C4-2B (cell line): ENCODE measurements around the gene SYNE2.

Source experiments
- H3K27ac ChIP-seq: fragments of 450-650 bp; 2 replicates; pipeline ENCODE4 v1.5.1; 2017
- ZFX ChIP-seq: fragments of 450-650 bp; IDR thresholded peaks from 2 replicates; pipeline ENCODE4 v1.6.1; 2017
- TF ChIP-seq, protein P1 (sequence below): fragments of 450-650 bp; conservative IDR thresholded peaks from 2 replicates; pipeline ENCODE4 v1.5.1; 2017; ENCODE audit warnings: mild to moderate bottlenecking

Gene SYNE2

DNA sequence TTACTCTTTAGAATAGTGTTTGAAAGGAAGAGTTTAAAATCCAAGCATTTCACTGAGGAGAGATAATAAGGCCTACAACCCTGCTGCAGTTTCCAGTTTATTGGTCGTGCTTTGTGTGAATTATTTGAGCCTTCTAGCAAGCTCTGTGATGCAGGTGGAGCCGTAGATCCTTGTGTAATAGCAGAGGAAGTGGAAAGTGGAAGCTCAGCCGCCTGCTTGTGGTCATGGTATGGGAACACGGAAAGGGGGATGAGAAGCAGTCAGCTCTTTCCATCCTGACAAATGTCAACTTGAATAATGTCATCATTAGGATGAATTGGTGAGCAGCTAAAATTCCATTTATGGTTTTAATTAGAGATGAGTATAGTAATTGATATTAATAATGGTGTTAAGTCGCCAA is 29.1 kb downstream of the SYNE2 start:
- TF ChIP-seq ZFX: no peak
- TF ChIP-seq, protein P1, sequence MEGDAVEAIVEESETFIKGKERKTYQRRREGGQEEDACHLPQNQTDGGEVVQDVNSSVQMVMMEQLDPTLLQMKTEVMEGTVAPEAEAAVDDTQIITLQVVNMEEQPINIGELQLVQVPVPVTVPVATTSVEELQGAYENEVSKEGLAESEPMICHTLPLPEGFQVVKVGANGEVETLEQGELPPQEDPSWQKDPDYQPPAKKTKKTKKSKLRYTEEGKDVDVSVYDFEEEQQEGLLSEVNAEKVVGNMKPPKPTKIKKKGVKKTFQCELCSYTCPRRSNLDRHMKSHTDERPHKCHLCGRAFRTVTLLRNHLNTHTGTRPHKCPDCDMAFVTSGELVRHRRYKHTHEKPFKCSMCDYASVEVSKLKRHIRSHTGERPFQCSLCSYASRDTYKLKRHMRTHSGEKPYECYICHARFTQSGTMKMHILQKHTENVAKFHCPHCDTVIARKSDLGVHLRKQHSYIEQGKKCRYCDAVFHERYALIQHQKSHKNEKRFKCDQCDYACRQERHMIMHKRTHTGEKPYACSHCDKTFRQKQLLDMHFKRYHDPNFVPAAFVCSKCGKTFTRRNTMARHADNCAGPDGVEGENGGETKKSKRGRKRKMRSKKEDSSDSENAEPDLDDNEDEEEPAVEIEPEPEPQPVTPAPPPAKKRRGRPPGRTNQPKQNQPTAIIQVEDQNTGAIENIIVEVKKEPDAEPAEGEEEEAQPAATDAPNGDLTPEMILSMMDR: no peak
- H3K27ac ChIP-seq: no peak overlapping the region

DNA sequence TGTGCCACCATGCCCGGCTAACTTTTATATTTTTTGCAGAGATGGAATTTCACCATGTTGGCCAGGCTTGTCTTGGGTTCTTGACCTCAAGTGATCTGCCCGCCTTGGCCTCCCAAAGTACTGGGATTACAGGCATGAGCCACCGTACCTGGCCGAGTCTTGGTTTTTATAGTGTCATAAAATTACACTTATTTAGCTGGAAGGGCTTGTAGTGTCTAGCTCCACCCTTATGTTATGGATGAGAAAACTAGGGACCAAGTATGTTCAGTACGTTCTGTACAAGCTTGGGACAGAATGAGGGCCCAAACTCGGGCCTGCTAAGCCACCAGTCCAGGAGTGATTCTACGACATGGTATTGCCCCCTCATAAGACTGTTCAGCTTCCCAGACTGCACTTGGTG is 35.1 kb downstream of the SYNE2 start:
- TF ChIP-seq ZFX: no peak
- TF ChIP-seq, protein P1: no peak

DNA sequence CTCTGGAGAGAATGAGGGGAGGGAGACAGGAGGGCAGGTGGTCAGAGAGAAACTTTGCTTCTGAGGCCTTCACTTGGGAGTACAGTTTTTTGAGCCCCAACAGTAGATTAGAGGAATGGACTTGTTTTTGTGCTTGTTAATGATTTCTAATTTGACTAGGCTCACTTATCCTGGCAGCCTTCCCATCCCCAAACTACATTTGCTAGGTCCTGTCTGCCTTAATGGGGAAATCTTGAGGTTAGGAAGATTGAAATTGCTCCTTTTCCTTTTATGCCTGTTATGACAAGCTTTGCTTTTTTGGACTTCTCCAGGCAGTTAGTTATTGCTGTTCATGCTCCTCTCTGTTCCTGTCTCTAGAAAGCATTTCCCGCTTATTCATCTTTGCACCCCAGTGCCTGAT is 37.7 kb downstream of the SYNE2 start:
- no peak for TF ChIP-seq ZFX
- TF ChIP-seq, protein P1: no peak
- H3K27ac ChIP-seq: no peak overlapping the region

More for the DNA sequence above, 35.1 kb downstream of the SYNE2 start:
- H3K27ac ChIP-seq: no peak overlapping the region

DNA sequence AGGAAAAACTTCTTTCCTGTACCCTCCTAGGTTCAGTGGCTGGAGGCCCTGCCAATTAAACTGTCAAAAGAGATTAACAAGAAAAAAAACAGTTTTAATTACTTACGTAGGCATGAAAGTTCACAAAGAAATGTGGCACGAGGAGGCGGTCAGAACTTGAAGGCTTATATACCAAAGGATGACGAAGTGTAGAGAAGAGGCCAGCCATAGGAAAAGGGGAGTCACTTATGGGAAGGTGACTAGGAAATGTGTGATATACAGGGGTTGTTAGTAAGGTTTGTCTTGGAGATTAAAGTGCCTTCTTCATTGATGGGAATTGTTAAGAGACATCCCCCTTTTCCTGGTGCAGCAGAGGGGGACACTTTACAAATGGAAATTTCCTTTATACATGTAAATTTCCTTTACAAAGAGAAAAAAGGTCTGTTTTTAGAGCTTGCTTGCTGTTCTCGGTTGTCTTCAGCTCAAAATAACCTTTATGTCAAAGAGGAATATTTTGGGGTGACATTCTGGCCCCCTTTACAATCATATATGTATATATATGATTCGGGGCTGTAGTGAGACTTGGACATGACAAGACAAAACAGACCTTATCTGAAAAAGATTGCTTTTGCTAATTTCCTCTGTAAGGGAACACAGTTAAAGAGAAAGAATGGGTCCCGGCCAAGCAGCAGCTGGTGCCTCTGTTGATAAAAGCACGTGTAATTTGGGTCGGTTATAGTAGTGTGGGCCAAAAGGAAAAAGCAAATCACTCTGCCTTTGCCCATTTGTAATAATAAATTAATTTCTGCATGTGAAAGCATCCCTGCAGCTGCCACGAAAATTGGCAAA is 38.6 kb downstream of the SYNE2 start:
- no peak overlapping the region for H3K27ac ChIP-seq
- TF ChIP-seq ZFX: no peak
- TF ChIP-seq, protein P1: no peak

DNA sequence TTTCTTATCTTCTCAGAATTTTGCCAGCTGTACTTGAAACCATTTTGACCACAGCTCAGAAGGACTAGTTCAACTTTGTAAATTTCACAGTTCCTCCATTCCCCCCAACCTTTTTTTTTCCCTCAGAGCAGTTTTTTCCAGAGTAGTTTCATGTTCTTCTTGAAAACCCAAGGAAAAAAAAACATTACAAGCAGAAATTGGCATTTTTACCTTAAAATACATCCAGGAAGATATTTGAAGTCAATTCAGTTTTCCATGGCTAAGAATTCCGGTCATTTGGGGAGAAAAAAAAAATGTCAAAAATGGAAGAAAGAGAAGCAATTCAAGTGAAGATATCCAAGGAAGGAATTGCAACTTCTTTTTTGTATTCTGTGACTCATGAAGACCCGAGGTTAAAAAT is 39.5 kb downstream of the SYNE2 start:
- TF ChIP-seq ZFX: no peak
- TF ChIP-seq, protein P1: no peak
- H3K27ac ChIP-seq: no peak overlapping the region

DNA sequence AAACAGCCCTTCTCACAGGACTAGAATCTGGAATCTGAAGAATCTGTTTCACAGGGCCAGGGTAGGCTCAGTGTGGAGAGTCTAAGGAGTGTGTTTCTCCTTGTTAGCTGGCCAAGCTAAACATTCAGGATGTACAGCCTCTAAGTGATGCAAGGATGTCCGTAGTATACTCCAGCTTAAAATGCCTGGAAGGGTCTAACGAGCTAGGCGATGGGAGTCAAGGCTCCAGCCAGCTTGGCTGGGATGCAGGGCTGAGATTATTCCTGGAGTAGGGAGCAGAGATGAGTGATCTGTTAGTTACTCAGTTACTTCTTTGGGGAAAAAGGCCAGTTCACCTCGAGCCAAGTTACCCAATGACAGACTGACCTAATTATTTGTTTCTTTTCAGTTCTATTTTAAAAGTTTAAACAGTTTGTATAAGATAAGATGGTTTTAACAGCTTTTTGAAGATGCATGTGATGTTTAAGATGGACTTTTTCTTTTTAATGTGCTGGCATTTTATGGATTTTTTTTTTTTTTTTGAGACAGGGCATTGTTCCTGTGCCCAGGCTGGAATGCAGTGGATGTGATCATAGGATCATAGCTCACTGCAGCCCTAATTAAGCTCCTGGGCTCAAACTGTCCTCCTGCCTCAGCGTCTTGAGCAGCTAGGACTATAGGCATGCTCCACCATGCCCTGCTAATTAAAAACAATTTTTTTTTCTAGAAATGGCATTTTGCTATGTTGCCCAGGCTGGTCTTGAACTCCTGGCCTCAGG is 41.1 kb downstream of the SYNE2 start:
- H3K27ac ChIP-seq: no peak overlapping the region
- TF ChIP-seq, protein P1: no peak

DNA sequence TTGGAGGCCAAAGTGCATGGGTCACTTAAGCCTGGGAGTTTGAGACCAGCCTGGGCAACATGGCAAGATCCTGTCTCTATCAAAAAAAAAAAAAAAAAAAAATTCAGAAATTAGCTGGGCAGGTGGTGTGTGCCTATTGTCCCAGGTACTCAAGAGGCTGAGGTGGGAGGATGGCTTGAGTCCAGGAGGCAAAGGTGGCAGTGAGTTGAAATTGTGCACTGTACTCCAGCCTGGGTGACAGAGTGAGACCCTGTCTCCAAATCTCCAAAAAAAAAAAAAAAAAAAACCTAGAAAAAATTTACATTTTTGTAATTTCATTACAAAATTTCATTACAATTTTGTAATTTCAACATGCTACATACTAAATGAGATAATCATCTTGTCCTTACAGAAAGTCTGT is 42.7 kb downstream of the SYNE2 start:
- no peak overlapping the region for H3K27ac ChIP-seq
- no peak for TF ChIP-seq ZFX
- TF ChIP-seq, protein P1: no peak
